D721Med (cell line): Measurements from ENCODE around the gene ARG1.

ENCODE experiments used
- DNase-seq: peaks from one replicate; pipeline ENCODE4 v3.0.0; 2011; ENCODE audit warnings: low spot score; ENCODE audit not compliant: insufficient read length
- FAIRE-seq: peaks from 2 replicates; lab custom pipeline; 2011; peaks lifted over from hg19 to GRCh38; lab: Jason Lieb, UNC
- CTCF ChIP-seq: IDR thresholded peaks from 2 replicates; pipeline ENCODE4 v1.5.1; 2012; ENCODE audit warnings: mild to moderate bottlenecking, control low read depth; ENCODE audit not compliant: insufficient read depth; ENCODE audit errors: missing control alignments

The ARG1 gene

GRCh38 chr6:131602781-131603312 is 29.8 kb downstream of the ARG1 start:
- FAIRE-seq (no peak), DNase-seq (no peak)
- TF ChIP-seq CTCF = no peak

GRCh38 chr6:131613296-131613925 is 40.4 kb downstream of the ARG1 start:
- no peak for DNase-seq
- TF ChIP-seq CTCF = no peak
- peak; percentile 25 for FAIRE-seq

- FAIRE-seq (no peak), DNase-seq (no peak)
- no peak for TF ChIP-seq CTCF
Measured at GRCh38 chr6:131615275-131615674, 42.2 kb downstream of the ARG1 start.

GRCh38 chr6:131627724-131628682 is 55.0 kb downstream of the ARG1 start, which contains the start of gene MED23:
TSS of gene MED23 (minus strand) at chr6:131628242. CDS start at chr6:131628049, 193 bp downstream.
- DNase-seq = peak; percentile 60
- FAIRE-seq = no peak
- TF ChIP-seq CTCF = peak; percentile 99

GRCh38 chr6:131628726-131629125 is 55.7 kb downstream of the ARG1 start:
- FAIRE-seq (no peak), DNase-seq (no peak)
- TF ChIP-seq CTCF = no peak

GRCh38 chr6:131629651-131630050 is 56.6 kb downstream of the ARG1 start:
- no peak for FAIRE-seq
- DNase-seq = no peak
- TF ChIP-seq CTCF = no peak
